IMR-90 (cell line): ENCODE measurements around the gene VIPR1. TPM values are rescaled to one million over a fixed set of nuclear protein-coding genes. Genes with fewer than 3 reads are reported as not detected.
A peak's percentile ranks its signal among the peaks of the same experiment; 100 is the strongest.

Source experiments
- ATAC-seq: fragments of 200-7000 bp; cut with Tn5 transposase; 2 replicates; pipeline ENCODE4 v1.9.1; 2020; ENCODE audit warnings: low read depth, mild to moderate bottlenecking, moderate library complexity
- BruUV-seq: library from RNA; stranded (reverse); fragments of 400-500 nt; replicated peaks from 2 replicates; lab custom pipeline; 2021; lab: Mats Ljungman, UMichigan
- CTCF ChIA-PET: fragments of 300-600 bp; formaldehyde crosslinking; extraction: SDS; loops from one replicate; lab custom pipeline; 2021; ENCODE audit warnings: antibody characterized with exemption; lab: Yijun Ruan, JAX
- POLR2A ChIA-PET: fragments of 300-600 bp; sonication (Branson Sonifier 250); formaldehyde crosslinking; loops from one replicate; lab custom pipeline; 2022; ENCODE audit warnings: antibody characterized with exemption; ENCODE audit not compliant: unreplicated experiment; lab: Charles Lee
- DNase-seq: peaks from one replicate; pipeline ENCODE4 v3.0.0; 2013
- H2AFZ ChIP-seq: replicated peaks from 2 replicates; pipeline ENCODE3; 2013; ENCODE audit warnings: low read length, mild to moderate bottlenecking; ENCODE audit not compliant: poor library complexity
- H2AK5ac ChIP-seq: 2 replicates; pipeline ENCODE4 v1.6.1; 2013; ENCODE audit warnings: low read depth, low read length, inconsistent platforms
- H2AK9ac ChIP-seq: replicated peaks from 2 replicates; pipeline ENCODE3; 2013; ENCODE audit warnings: mild to moderate bottlenecking, low read depth, low read length, moderate library complexity; ENCODE audit not compliant: poor library complexity
- H2BK120ac ChIP-seq: 2 replicates; pipeline ENCODE4 v1.6.1; 2013; ENCODE audit warnings: low read depth, low read length, inconsistent platforms
- H2BK15ac ChIP-seq: 3 replicates; pipeline ENCODE4 v1.6.1; 2013; ENCODE audit warnings: low read depth, low read length, inconsistent platforms
- H2BK20ac ChIP-seq: 2 replicates; pipeline ENCODE4 v1.6.1; 2013; ENCODE audit warnings: low read depth, mild to moderate bottlenecking, inconsistent platforms, low read length, moderate library complexity
- H2BK5ac ChIP-seq: 2 replicates; pipeline ENCODE4 v1.6.1; 2013; ENCODE audit warnings: mild to moderate bottlenecking, low read depth, low read length, inconsistent platforms; ENCODE audit not compliant: poor library complexity, severe bottlenecking
- H3K14ac ChIP-seq: replicated peaks from 2 replicates; pipeline ENCODE4 v1.6.1; 2013; ENCODE audit warnings: low read depth, low read length, inconsistent platforms
- H3K18ac ChIP-seq: 2 replicates; pipeline ENCODE4 v1.6.1; 2013; ENCODE audit warnings: low read depth, low read length, control low read depth
- H3K23ac ChIP-seq: 2 replicates; pipeline ENCODE4 v1.6.1; 2013; ENCODE audit warnings: low read depth, low read length, inconsistent platforms
- H3K27ac ChIP-seq: 2 replicates; pipeline ENCODE4 v1.5.1; 2013; ENCODE audit warnings: mild to moderate bottlenecking, control low read depth, low read length; ENCODE audit not compliant: insufficient read depth
- H3K27me3 ChIP-seq: 2 replicates; pipeline ENCODE4 v1.6.1; 2013; ENCODE audit warnings: low read length; ENCODE audit not compliant: control insufficient read depth, insufficient read depth
- H3K36me3 ChIP-seq: 2 replicates; pipeline ENCODE4 v1.6.1; 2013; ENCODE audit warnings: low read length, mixed read lengths; ENCODE audit not compliant: control insufficient read depth, insufficient read depth
- H3K4ac ChIP-seq: 2 replicates; pipeline ENCODE4 v1.6.1; 2013; ENCODE audit warnings: low read depth, low read length, inconsistent platforms
- H3K4me1 ChIP-seq: 2 replicates; pipeline ENCODE4 v1.6.1; 2013; ENCODE audit warnings: low read length, mixed read lengths; ENCODE audit not compliant: control insufficient read depth, insufficient read depth
- H3K4me2 ChIP-seq: 2 replicates; pipeline ENCODE4 v1.6.1; 2013; ENCODE audit warnings: low read depth, mild to moderate bottlenecking, control low read depth, low read length, moderate library complexity
- H3K4me3 ChIP-seq: 2 replicates; pipeline ENCODE4 v1.5.1; 2013; ENCODE audit warnings: low read depth, mild to moderate bottlenecking, control low read depth, low read length, moderate library complexity; ENCODE audit not compliant: insufficient read depth
- H3K56ac ChIP-seq: 2 replicates; pipeline ENCODE4 v1.6.1; 2013; ENCODE audit warnings: low read length, inconsistent platforms; ENCODE audit not compliant: insufficient read depth; ENCODE audit errors: extremely low read depth
- H3K79me1 ChIP-seq, 2 experiments: 2 replicates each; pipeline ENCODE4 v1.6.1; 2013; ENCODE audit warnings: low read length in 2 of 2, inconsistent platforms in 1 of 2, low read depth in 1 of 2
- H3K9ac ChIP-seq: 2 replicates; pipeline ENCODE4 v1.6.1; 2013; ENCODE audit warnings: low read depth, low read length, control low read depth
- H3K9me1 ChIP-seq: 2 replicates; pipeline ENCODE4 v1.6.1; 2013; ENCODE audit warnings: low read length, inconsistent platforms; ENCODE audit not compliant: insufficient read depth
- H3K9me3 ChIP-seq: 2 replicates; pipeline ENCODE4 v1.6.1; 2013; ENCODE audit warnings: low read length; ENCODE audit not compliant: control insufficient read depth, insufficient read depth
- H4K20me1 ChIP-seq: 2 replicates; pipeline ENCODE4 v1.6.1; 2013; ENCODE audit warnings: low read length, inconsistent platforms; ENCODE audit not compliant: insufficient read depth
- H4K5ac ChIP-seq: 2 replicates; pipeline ENCODE4 v1.6.1; 2013; ENCODE audit warnings: mild to moderate bottlenecking, low read depth, low read length, control low read depth
- H4K8ac ChIP-seq, 2 experiments: 2 replicates each; pipeline ENCODE4 v1.6.1; 2013; ENCODE audit warnings: low read depth in 2 of 2, low read length in 2 of 2, control low read depth in 1 of 2, inconsistent platforms in 1 of 2
- H4K91ac ChIP-seq: 2 replicates; pipeline ENCODE4 v1.6.1; 2013; ENCODE audit warnings: low read depth, low read length, inconsistent platforms; ENCODE audit not compliant: insufficient read depth
- CTCF ChIP-seq: conservative IDR thresholded peaks from 2 replicates; pipeline ENCODE4 v1.5.1; 2012; ENCODE audit warnings: mild to moderate bottlenecking, low read depth, low read length, improper control_type of control experiment
- ELK1 ChIP-seq: fragments of 150-350 bp; IDR thresholded peaks from 2 replicates; pipeline ENCODE4 v1.6.1; 2016; ENCODE audit warnings: low read depth, mild to moderate bottlenecking, low read length, moderate library complexity, borderline replicate concordance
- WGBS, 2 experiments: methylation state at CpG; one replicate each; pipeline versions ENCODE4 v1.1.5 to v1.1.7; 2013; ENCODE audit warnings: missing lambda C conversion rate in 2 of 2; ENCODE audit not compliant: insufficient read length in 1 of 2; ENCODE audit errors: extremely low coverage in 2 of 2; 5-methylcytosine and 5-hydroxymethylcytosine counted together
- dilution Hi-C: fragments of 300-500 bp; cut with HindIII; formaldehyde crosslinking; loops from one replicate; pipeline ENCODE4 v1.14.3; 2018; ENCODE audit warnings: low sequenced_read_pairs; ENCODE audit not compliant: unreplicated experiment
- in situ Hi-C: fragments of 300-500 bp; cut with MboI; formaldehyde crosslinking; loops from 3 replicates; pipeline ENCODE4 v1.14.3; 2019; ENCODE audit warnings: low sequenced_read_pairs, inconsistent platforms, mixed read lengths
- intact Hi-C: fragments of 100-400 bp; cut with micrococcal nuclease; formaldehyde crosslinking; loops from 2 replicates; pipeline ENCODE4 v1.10.0; 2022
- polyA plus RNA-seq, 3 experiments: library from polyadenylated mRNA; depleted of rRNA; stranded (reverse); fragments of >200 nt; gene quantifications; 2 replicates each; pipeline ENCODE4 v1.2.3, GENCODE V29; 2012; ENCODE audit warnings: low replicate concordance in 1 of 3
- total RNA-seq: library from RNA; depleted of rRNA; stranded (reverse); fragments of >200 nt; gene quantifications from 2 replicates; pipeline ENCODE4 v1.2.3, GENCODE V29; 2012

The VIPR1 gene
- total and polyA plus RNA-seq, 2 of the 4 experiments (the other 2 are of a cell fraction): not detected

- Histone ChIP-seq H4K20me1 (no peaks in the 10 kb centered on the region), H2BK120ac (no peak overlapping the region), H2BK15ac (no peak overlapping the region), H3K4me2 (no peak overlapping the region), H3K4ac (no peak overlapping the region), H3K9me3 (no peaks in the 10 kb centered on the region), H3K9me1 (0 out of 2 replicates have a peak, but pooled peaks cover 4% of the 10 kb centered on the region), H4K91ac (no peak overlapping the region), H2BK5ac (no peak overlapping the region), H3K4me3 (no peak overlapping the region), H3K14ac (no peak overlapping the region), H4K5ac (no peak overlapping the region), H3K27ac (no peak overlapping the region), H3K9ac (no peak overlapping the region), H3K79me1 (no peaks in the 10 kb centered on the region), H2AK9ac (no peak overlapping the region), H3K36me3 (no peaks in the 10 kb centered on the region), H2AK5ac (no peak overlapping the region), H3K27me3 (peaks cover 20% of the 10 kb centered on the region), H2BK20ac (no peak overlapping the region), H3K56ac (no peak overlapping the region), H2AFZ (no peak overlapping the region), H3K23ac (no peak overlapping the region), H3K4me1 (no peaks in the 10 kb centered on the region), H3K18ac (no peak overlapping the region), H4K8ac (no peak overlapping the region)
- 0 out of 2 replicates have a peak, but pooled peaks have one; percentile 53 for ATAC-seq
- CTCF ChIA-PET: interaction anchor here (1.1 kb wide), 1 partner anchor 11 kb away, joined by 5 read pairs; no protein-coding TSS in a partner anchor
- dilution Hi-C loops: no loop called here
- TF ChIP-seq ELK1: no peak
- TF ChIP-seq CTCF: peak; percentile 29; the same call in 1 of the 2 replicates
- POLR2A ChIA-PET: no interaction called here
- no TSS peak for BruUV-seq
- intact Hi-C loops: no loop called here
- DNase-seq: no peak
- in situ Hi-C loops: loop anchor here (10.0 kb wide), 1 partner anchor 281 kb away; no protein-coding TSS in a partner anchor
- WGBS, 2 experiments: 91% methylated on average over 8 of the region's 35 CpGs; no CpG with 5 or more reads in 1 of the 2 experiments
These were observed 33.7 kb downstream of the VIPR1 start for GRCh38 chr3:42535981-42536784.
